Suprapubic skin (tissue), 4 donors: ENCODE measurements around the gene CEACAM16. TPM values are rescaled to one million over a fixed set of nuclear protein-coding genes. Genes with fewer than 3 reads are reported as not detected.
"Not testable (repeated sequence)": the region's sequence is repeated elsewhere in the genome, so short reads cannot be mapped to it uniquely, and the experiment has no call there.

ENCODE experiments used
- DNase-seq, 2 donors: peaks; one replicate each; pipeline ENCODE4 v3.0.0-alpha.2; 2019; ENCODE audit warnings: low spot score in 2 of 2
- H3K27ac ChIP-seq: fragments of 200-600 bp; sonication (generic); one replicate; pipeline ENCODE4 v1.5.1; 2019
- H3K27me3 ChIP-seq: fragments of 200-600 bp; sonication (generic); one replicate; pipeline ENCODE4 v1.5.1; 2019
- H3K36me3 ChIP-seq: fragments of 200-600 bp; sonication (generic); one replicate; pipeline ENCODE4 v1.5.1; 2019
- H3K4me1 ChIP-seq: fragments of 200-600 bp; sonication (generic); one replicate; pipeline ENCODE4 v1.5.1; 2019
- H3K4me3 ChIP-seq: fragments of 200-600 bp; sonication (generic); one replicate; pipeline ENCODE4 v1.5.1; 2019; ENCODE audit warnings: mild to moderate bottlenecking
- H3K9me3 ChIP-seq: fragments of 200-600 bp; sonication (generic); one replicate; pipeline ENCODE4 v1.5.1; 2019
- CTCF ChIP-seq, 2 donors: fragments of 200-600 bp in 1 of 2; fragments of 450-650 bp in 1 of 2; sonication (generic) in 1 of 2; IDR thresholded peaks; one replicate each; pipeline ENCODE4 v1.5.1; 2016 to 2019; ENCODE audit warnings: antibody characterized with exemption in 2 of 2, mild to moderate bottlenecking in 1 of 2, moderate library complexity in 1 of 2
- EP300 ChIP-seq: sonication (generic); formaldehyde crosslinking; IDR thresholded peaks from one replicate; pipeline ENCODE4 v1.6.1; 2017; ENCODE audit warnings: antibody characterized with exemption
- POLR2A ChIP-seq, 2 donors: fragments of 450-650 bp; IDR thresholded peaks; one replicate each; pipeline ENCODE4 v1.6.1; 2017; ENCODE audit warnings: antibody characterized with exemption in 2 of 2, mild to moderate bottlenecking in 2 of 2, moderate library complexity in 2 of 2
- POLR2AphosphoS5 ChIP-seq, 3 donors: sonication (generic); formaldehyde crosslinking; IDR thresholded peaks; one replicate each; pipeline ENCODE4 v1.6.1; 2017; ENCODE audit warnings: antibody characterized with exemption in 3 of 3
- WGBS: methylation state at CpG from one replicate; pipeline ENCODE4 v1.1.5; 2018; 5-methylcytosine and 5-hydroxymethylcytosine counted together
- total RNA-seq, 4 donors: library from RNA; depleted of rRNA; stranded (reverse); fragments of >200 nt; gene quantifications; one replicate each; pipeline ENCODE4 v1.1.0, GENCODE V29; 2016

The CEACAM16 gene
- total RNA-seq, 4 donors from 2014 or later, result not detected

GRCh38 chr19:44662691-44663385, 36.1 kb upstream of the CEACAM16 start:
- 45% methylated on average over 7 of the region's 7 CpGs for WGBS
- peaks cover 43% of the 10 kb centered on the region for H3K36me3 ChIP-seq
- H3K9me3 ChIP-seq, result no peaks in the 10 kb centered on the region
- H3K27me3 ChIP-seq, result no peaks in the 10 kb centered on the region
- H3K4me3 ChIP-seq, result no peak overlapping the region
- no peak for TF ChIP-seq POLR2A (IDR thresholded peaks at IDR 0.05)
- DNase-seq, result no peak
- H3K27ac ChIP-seq, result no peak overlapping the region
- H3K4me1 ChIP-seq, result peaks cover 16% of the 10 kb centered on the region

DNA sequence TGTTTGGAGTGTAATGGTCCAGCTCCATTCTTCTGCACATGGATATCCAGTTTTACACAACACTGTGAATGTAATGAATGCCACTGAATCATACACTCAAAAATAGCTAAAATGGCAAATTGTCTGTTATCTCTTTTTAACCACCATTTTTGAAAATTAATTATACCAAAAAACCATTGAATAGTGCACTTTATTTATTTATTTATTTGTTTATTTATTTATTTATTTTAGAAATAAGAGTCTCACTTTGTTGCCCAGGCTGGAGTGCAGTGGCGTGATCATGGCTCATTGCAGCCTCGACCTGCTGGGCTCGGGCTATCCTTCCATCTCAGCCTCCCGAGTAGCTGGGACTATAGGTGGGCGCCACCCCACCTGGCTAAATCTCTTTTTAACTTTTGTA, 35.0 kb upstream of the CEACAM16 start:
- no peak for TF ChIP-seq CTCF (IDR thresholded peaks at IDR 0.05)
- TF ChIP-seq POLR2AphosphoS5 (IDR thresholded peaks at IDR 0.05), result no peak
- no peak for TF ChIP-seq POLR2A (IDR thresholded peaks at IDR 0.05)
- no peak for TF ChIP-seq EP300
- no peak overlapping the region for H3K4me3 ChIP-seq
- no peak for DNase-seq
- H3K4me1 ChIP-seq, result peaks cover 16% of the 10 kb centered on the region
- no peaks in the 10 kb centered on the region for H3K27me3 ChIP-seq
- H3K9me3 ChIP-seq, result no peaks in the 10 kb centered on the region
- H3K36me3 ChIP-seq, result peaks cover 34% of the 10 kb centered on the region
- H3K27ac ChIP-seq, result no peak overlapping the region
- WGBS, result 94% methylated on average over 5 of the region's 5 CpGs

DNA sequence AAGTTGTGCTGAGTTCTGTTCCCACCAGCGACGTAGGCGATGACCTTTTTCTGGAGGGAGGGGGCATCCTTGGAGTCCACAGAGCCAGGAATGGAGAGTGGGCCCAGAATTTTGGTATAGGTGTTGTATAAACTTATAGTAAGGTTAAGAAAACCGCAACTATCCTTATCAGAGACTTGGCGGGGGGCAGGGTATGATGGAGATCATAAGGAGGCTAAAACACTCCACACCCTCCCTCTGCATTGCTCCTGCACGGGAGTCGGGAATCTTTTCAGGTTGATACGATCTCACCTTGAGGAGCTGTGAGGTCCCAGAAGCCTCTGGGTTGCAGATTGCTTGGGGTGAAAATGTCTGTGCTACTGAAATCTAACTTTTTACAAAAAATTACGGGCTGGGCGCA, 34.0 kb upstream of the CEACAM16 start:
- H3K27me3 ChIP-seq, result no peaks in the 10 kb centered on the region
- H3K27ac ChIP-seq, result no peak overlapping the region
- H3K4me1 ChIP-seq, result peaks cover 16% of the 10 kb centered on the region
- H3K9me3 ChIP-seq, result no peaks in the 10 kb centered on the region
- H3K36me3 ChIP-seq, result peaks cover 25% of the 10 kb centered on the region
- H3K4me3 ChIP-seq, result no peak overlapping the region
- DNase-seq, result no peak
- 89% methylated on average over 10 of the region's 10 CpGs for whole genome bisulfite sequencing
- TF ChIP-seq POLR2A (IDR thresholded peaks at IDR 0.05), result no peak

DNA sequence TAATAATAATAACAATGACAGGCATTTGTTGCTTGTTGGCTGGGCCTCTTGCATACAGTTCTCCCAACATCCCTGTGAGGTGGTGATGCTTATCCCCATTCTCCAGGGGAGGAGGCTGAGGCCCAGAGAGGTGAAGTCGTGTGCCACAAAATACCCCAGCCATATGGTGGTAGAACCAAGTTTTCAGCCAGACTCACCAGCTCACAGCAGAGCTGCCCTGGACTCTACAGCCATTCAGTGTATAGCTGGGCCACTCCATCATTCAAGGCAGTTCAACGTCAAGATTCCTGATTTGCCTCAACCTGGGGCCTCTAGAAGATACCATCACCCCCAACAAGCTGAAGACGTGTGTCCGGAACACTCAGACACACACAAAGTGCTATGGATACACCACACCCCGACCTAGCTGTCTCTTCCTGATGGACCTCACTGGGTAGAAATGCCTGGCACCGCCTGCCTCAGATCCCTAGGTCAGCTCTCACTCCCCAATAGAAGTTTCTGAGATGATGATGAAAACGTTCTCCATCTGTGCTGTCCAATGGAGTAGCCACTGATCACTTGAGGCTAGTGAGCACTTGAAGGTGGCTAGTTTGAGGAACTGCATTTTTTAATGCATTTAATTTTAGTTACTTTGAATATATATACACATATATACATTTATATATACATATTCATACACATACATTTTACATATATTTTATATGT, 31.9 kb upstream of the CEACAM16 start:
- no peak overlapping the region for H3K4me3 ChIP-seq
- peaks cover 8% of the 10 kb centered on the region for H3K36me3 ChIP-seq
- peaks cover 17% of the 10 kb centered on the region for H3K4me1 ChIP-seq
- H3K27me3 ChIP-seq, result no peaks in the 10 kb centered on the region
- DNase-seq, result no peak
- H3K9me3 ChIP-seq, result no peaks in the 10 kb centered on the region
- WGBS, result 84% methylated on average over 7 of the region's 7 CpGs
- H3K27ac ChIP-seq, result no peak overlapping the region
- no peak for TF ChIP-seq EP300
- TF ChIP-seq POLR2AphosphoS5 (IDR thresholded peaks at IDR 0.05), result no peak
- no peak for TF ChIP-seq CTCF (IDR thresholded peaks at IDR 0.05)
- TF ChIP-seq POLR2A (IDR thresholded peaks at IDR 0.05), result no peak

- Histone ChIP-seq H3K4me3 (no peak overlapping the region), H3K36me3 (no peaks in the 10 kb centered on the region), H3K27me3 (no peaks in the 10 kb centered on the region), H3K9me3 (no peaks in the 10 kb centered on the region), H3K4me1 (peaks cover 6% of the 10 kb centered on the region), H3K27ac (no peak overlapping the region)
- 88% methylated on average over 2 of the region's 2 CpGs for WGBS
- TF ChIP-seq CTCF (IDR thresholded peaks at IDR 0.05) (no peak), POLR2A (IDR thresholded peaks at IDR 0.05) (no peak), EP300 (no peak), POLR2AphosphoS5 (IDR thresholded peaks at IDR 0.05) (no peak)
- DNase-seq, result no peak
Observed at GRCh38 chr19:44668985-44669764, 29.8 kb upstream of the CEACAM16 start.

DNA sequence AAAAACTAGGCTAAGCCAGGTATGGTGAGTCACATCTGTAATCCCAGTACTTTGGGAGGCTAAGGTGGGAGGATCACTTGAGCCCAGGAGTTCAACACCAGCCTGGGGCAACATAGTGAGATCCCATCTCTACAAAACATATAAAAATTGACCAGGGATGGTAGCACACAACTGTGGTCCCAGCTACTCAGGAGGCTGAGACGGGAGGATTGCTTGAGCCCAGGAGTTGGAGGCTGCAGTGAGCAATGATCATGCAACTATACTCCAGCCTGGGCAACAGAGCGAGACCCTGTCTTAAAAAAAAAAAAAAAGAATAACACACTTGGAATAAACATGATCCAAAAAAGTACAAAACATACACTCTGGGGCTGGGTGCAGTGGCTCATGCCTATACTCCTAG, 28.9 kb upstream of the CEACAM16 start:
- WGBS, result 58% methylated on average over 2 of the region's 2 CpGs
- H3K4me3 ChIP-seq, DNase-seq, H3K36me3 ChIP-seq, H3K27ac ChIP-seq, H3K27me3 ChIP-seq, H3K4me1 ChIP-seq, H3K9me3 ChIP-seq: not testable (repeated sequence)
